GM21723 (cell line): ENCODE results near the gene DEPDC5.

Experiments
- ATAC-seq: cut with Tn5 transposase; IDR thresholded peaks from one replicate; pipeline ENCODE4 v1.9.1; 2021; ENCODE audit warnings: mild to moderate bottlenecking, moderate library complexity; ENCODE audit not compliant: unreplicated experiment

DEPDC5 gene

GRCh38 chr22:31846161-31847115, 92.6 kb downstream of the DEPDC5 start:
- no peak for ATAC-seq

- ATAC-seq = no peak
Measured at GRCh38 chr22:31848411-31848810, 94.6 kb downstream of the DEPDC5 start.

- ATAC-seq = no peak
Measured at GRCh38 chr22:31850135-31850534, 96.3 kb downstream of the DEPDC5 start.

- no peak for ATAC-seq
Measured at GRCh38 chr22:31852691-31853421, 99.0 kb downstream of the DEPDC5 start.

- no peak for ATAC-seq
Measured at GRCh38 chr22:31853736-31854495, 100.1 kb downstream of the DEPDC5 start.

- no peak for ATAC-seq
Measured at GRCh38 chr22:31857247-31857646, 103.4 kb downstream of the DEPDC5 start.

GRCh38 chr22:31861226-31861840, 107.5 kb downstream of the DEPDC5 start:
- ATAC-seq = no peak

- ATAC-seq = no peak
Measured at GRCh38 chr22:31866918-31867317, 113.1 kb downstream of the DEPDC5 start.

GRCh38 chr22:31867386-31868153, 113.8 kb downstream of the DEPDC5 start:
- no peak for ATAC-seq

- no peak for ATAC-seq
Measured at GRCh38 chr22:31869739-31870138, 115.9 kb downstream of the DEPDC5 start.

GRCh38 chr22:31870890-31871289, 117.1 kb downstream of the DEPDC5 start:
- ATAC-seq = no peak

GRCh38 chr22:31871480-31871879, 117.7 kb downstream of the DEPDC5 start:
- ATAC-seq = no peak

- ATAC-seq = no peak
Measured at GRCh38 chr22:31872209-31872608, 118.4 kb downstream of the DEPDC5 start.

GRCh38 chr22:31874821-31875220, 121.0 kb downstream of the DEPDC5 start:
- no peak for ATAC-seq

- no peak for ATAC-seq
Measured at GRCh38 chr22:31876156-31876920, 122.5 kb downstream of the DEPDC5 start.

- ATAC-seq = no peak
Measured at GRCh38 chr22:31879585-31879984, 125.8 kb downstream of the DEPDC5 start.

GRCh38 chr22:31881200-31881599, 127.4 kb downstream of the DEPDC5 start:
- no peak for ATAC-seq

- no peak for ATAC-seq
Measured at GRCh38 chr22:31881865-31882264, 128.0 kb downstream of the DEPDC5 start.

GRCh38 chr22:31882971-31883370, 129.2 kb downstream of the DEPDC5 start:
- no peak for ATAC-seq
